MM.1S (cell line): ENCODE results near the gene ZNF334.

ENCODE experiments used
- EZH2 ChIP-seq: fragments of 300-600 bp; sonication (generic); optimal IDR thresholded peaks from 2 replicates; pipeline ENCODE3; 2017; ENCODE audit warnings: low read depth, mild to moderate bottlenecking, antibody characterized with exemption, low read length, mixed read lengths
- EZH2phosphoT487 ChIP-seq: fragments of 300-600 bp; sonication (generic); IDR thresholded peaks from 2 replicates; pipeline ENCODE4 v1.6.1; 2018; ENCODE audit warnings: antibody characterized with exemption, low read length
- TF ChIP-seq, protein P1 (sequence below): fragments of 300-600 bp; sonication (generic); IDR thresholded peaks from 2 replicates; pipeline ENCODE4 v1.5.1; 2016; ENCODE audit warnings: antibody characterized with exemption, low read length, mixed read lengths

DNA sequence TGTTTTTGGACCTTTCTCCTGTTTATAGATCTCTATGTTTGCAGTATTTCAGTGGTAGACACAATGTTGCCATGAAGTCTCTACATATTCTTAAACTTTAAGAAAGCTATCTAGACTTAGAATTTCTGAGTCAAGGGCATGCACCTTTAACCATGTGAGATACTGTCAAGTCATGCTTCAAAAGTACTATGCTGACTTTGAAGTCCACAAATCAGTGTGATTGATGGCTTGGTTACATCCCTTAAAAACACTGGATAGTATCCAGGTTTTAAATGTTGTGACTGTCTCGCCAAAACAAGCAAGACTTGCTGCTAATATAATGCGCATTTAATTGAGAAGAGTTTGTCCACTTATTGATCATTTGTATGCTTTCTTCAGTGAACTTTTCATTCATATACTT, 30.5 kb downstream of the ZNF334 start:
- TF ChIP-seq, protein P1, sequence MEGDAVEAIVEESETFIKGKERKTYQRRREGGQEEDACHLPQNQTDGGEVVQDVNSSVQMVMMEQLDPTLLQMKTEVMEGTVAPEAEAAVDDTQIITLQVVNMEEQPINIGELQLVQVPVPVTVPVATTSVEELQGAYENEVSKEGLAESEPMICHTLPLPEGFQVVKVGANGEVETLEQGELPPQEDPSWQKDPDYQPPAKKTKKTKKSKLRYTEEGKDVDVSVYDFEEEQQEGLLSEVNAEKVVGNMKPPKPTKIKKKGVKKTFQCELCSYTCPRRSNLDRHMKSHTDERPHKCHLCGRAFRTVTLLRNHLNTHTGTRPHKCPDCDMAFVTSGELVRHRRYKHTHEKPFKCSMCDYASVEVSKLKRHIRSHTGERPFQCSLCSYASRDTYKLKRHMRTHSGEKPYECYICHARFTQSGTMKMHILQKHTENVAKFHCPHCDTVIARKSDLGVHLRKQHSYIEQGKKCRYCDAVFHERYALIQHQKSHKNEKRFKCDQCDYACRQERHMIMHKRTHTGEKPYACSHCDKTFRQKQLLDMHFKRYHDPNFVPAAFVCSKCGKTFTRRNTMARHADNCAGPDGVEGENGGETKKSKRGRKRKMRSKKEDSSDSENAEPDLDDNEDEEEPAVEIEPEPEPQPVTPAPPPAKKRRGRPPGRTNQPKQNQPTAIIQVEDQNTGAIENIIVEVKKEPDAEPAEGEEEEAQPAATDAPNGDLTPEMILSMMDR = no peak
- TF ChIP-seq EZH2 = no peak
- TF ChIP-seq EZH2phosphoT487 = no peak
